Parathyroid adenoma (tissue), 2 donors: ENCODE results near the gene DUSP7.

Source experiments
- H2AFZ ChIP-seq: fragments of 300-600 bp; sonication (generic); one replicate; pipeline ENCODE4 v1.7.0; 2017; ENCODE audit warnings: antibody characterized with exemption, mild to moderate bottlenecking
- H3K27ac ChIP-seq: fragments of 300-600 bp; sonication (generic); one replicate; pipeline ENCODE4 v1.7.0; 2017
- H3K27me3 ChIP-seq: fragments of 300-600 bp; sonication (generic); one replicate; pipeline ENCODE4 v1.7.0; 2017; ENCODE audit warnings: low read length; ENCODE audit not compliant: control insufficient read depth, insufficient read depth
- H3K36me3 ChIP-seq: fragments of 300-600 bp; sonication (generic); one replicate; pipeline ENCODE4 v1.7.0; 2017; ENCODE audit warnings: low read length; ENCODE audit not compliant: control insufficient read depth, insufficient read depth
- H3K4me1 ChIP-seq: fragments of 300-600 bp; sonication (generic); one replicate; pipeline ENCODE4 v1.7.0; 2017; ENCODE audit warnings: control low read depth
- H3K4me2 ChIP-seq: fragments of 300-600 bp; sonication (generic); one replicate; pipeline ENCODE4 v1.7.0; 2017; ENCODE audit warnings: low read length
- H3K4me3 ChIP-seq: fragments of 300-600 bp; sonication (generic); one replicate; pipeline ENCODE4 v1.7.0; 2017; ENCODE audit warnings: low read depth, low read length
- H3K79me2 ChIP-seq: fragments of 300-600 bp; sonication (generic); one replicate; pipeline ENCODE4 v1.7.0; 2017; ENCODE audit warnings: control low read depth
- H3K9ac ChIP-seq: fragments of 300-600 bp; sonication (generic); one replicate; pipeline ENCODE4 v1.7.0; 2017; ENCODE audit warnings: mild to moderate bottlenecking
- H3K9me3 ChIP-seq: fragments of 300-600 bp; sonication (generic); one replicate; pipeline ENCODE4 v1.7.0; 2017; ENCODE audit warnings: low read length; ENCODE audit not compliant: control insufficient read depth
- CTCF ChIP-seq: fragments of 300-600 bp; sonication (generic); IDR thresholded peaks from one replicate; pipeline ENCODE4 v1.7.0; 2017; ENCODE audit warnings: antibody characterized with exemption, mild to moderate bottlenecking
- donor health status: primary hyperparathyroidism.

The DUSP7 gene

GRCh38 chr3:52056521-52056967 lies at the start of gene DUSP7:
DUSP7 (minus strand) TSS chr3:52056571; CDS start chr3:52056366, 205 bp downstream.
- Histone ChIP-seq H3K4me1 (peaks cover 4% of the 10 kb centered on the region), H3K4me2 (peak within 1 kb of the TSS; percentile 98)

GRCh38 chr3:52104684-52105640 lies 48.6 kb upstream of the DUSP7 start:
- H3K27me3 ChIP-seq: no peaks in the 10 kb centered on the region
- no peak overlapping the region for H3K9ac ChIP-seq
- peaks cover 9% of the 10 kb centered on the region for H3K4me1 ChIP-seq
- no peak for TF ChIP-seq CTCF
- no peaks in the 10 kb centered on the region for H3K9me3 ChIP-seq
- H3K79me2 ChIP-seq: peaks cover under 1% of the 10 kb centered on the region
- H3K4me3 ChIP-seq: no peak overlapping the region
- no peak overlapping the region for H2AFZ ChIP-seq
- H3K36me3 ChIP-seq: no peaks in the 10 kb centered on the region
- no peak overlapping the region for H3K4me2 ChIP-seq
- H3K27ac ChIP-seq: no peak overlapping the region

More at GRCh38 chr3:52056521-52056967, at the start of gene DUSP7:
- H3K9ac ChIP-seq: peak within 1 kb of the TSS; percentile 28
- H3K27ac ChIP-seq: peak within 1 kb of the TSS; percentile 90
- no peak for TF ChIP-seq CTCF
- H3K9me3 ChIP-seq: no peaks in the 10 kb centered on the region
- H3K36me3 ChIP-seq: no peaks in the 10 kb centered on the region
- H2AFZ ChIP-seq: peak within 1 kb of the TSS; percentile 98
- H3K79me2 ChIP-seq: peaks cover 4% of the 10 kb centered on the region
- peak within 1 kb of the TSS; percentile 69 for H3K4me3 ChIP-seq
- no peaks in the 10 kb centered on the region for H3K27me3 ChIP-seq

GRCh38 chr3:52102934-52103333 lies 46.6 kb upstream of the DUSP7 start:
- no peaks in the 10 kb centered on the region for H3K27me3 ChIP-seq
- no peaks in the 10 kb centered on the region for H3K36me3 ChIP-seq
- no peak for TF ChIP-seq CTCF
- no peak overlapping the region for H2AFZ ChIP-seq
- no peak overlapping the region for H3K9ac ChIP-seq
- H3K79me2 ChIP-seq: no peaks in the 10 kb centered on the region
- no peaks in the 10 kb centered on the region for H3K9me3 ChIP-seq
- no peak overlapping the region for H3K4me2 ChIP-seq
- H3K27ac ChIP-seq: no peak overlapping the region
- no peak overlapping the region for H3K4me3 ChIP-seq
- peaks cover 4% of the 10 kb centered on the region for H3K4me1 ChIP-seq

- TF ChIP-seq CTCF: no peak
- Histone ChIP-seq H3K79me2 (no peaks in the 10 kb centered on the region), H3K27ac (no peak overlapping the region), H3K4me3 (no peak overlapping the region), H3K4me1 (no peaks in the 10 kb centered on the region), H3K9ac (no peak overlapping the region), H3K9me3 (no peaks in the 10 kb centered on the region), H3K36me3 (no peaks in the 10 kb centered on the region), H2AFZ (no peak overlapping the region), H3K4me2 (no peak overlapping the region), H3K27me3 (no peaks in the 10 kb centered on the region)
These were observed 42.6 kb upstream of the DUSP7 start for GRCh38 chr3:52099001-52099401.
